K562 (cell line): Measurements from ENCODE around the gene CAPZB. TPM values are rescaled to one million over a fixed set of nuclear protein-coding genes. Genes with fewer than 3 reads are reported as not detected.

Experiments
- ATAC-seq: fragments of 200-7000 bp; cut with Tn5 transposase; 3 replicates; pipeline ENCODE4 v1.9.1; 2020; ENCODE audit warnings: moderate library complexity
- BruUV-seq: library from RNA; stranded (reverse); fragments of 400-500 nt; replicated peaks from 2 replicates; lab custom pipeline; 2021; lab: Mats Ljungman, UMichigan
- CTCF ChIA-PET: fragments of 300-600 bp; formaldehyde crosslinking; extraction: SDS; loops from one replicate; lab custom pipeline; 2021; ENCODE audit warnings: low intra/inter-chr PET ratio; lab: Yijun Ruan, JAX
- POLR2A ChIA-PET: fragments of 300-600, 350-650 bp; sonication (Branson Sonifier 250); formaldehyde crosslinking; extraction: SDS; loops from one replicate; lab custom pipeline; 2021; ENCODE audit warnings: antibody characterized with exemption, inconsistent platforms; lab: Yijun Ruan, JAX
- DNase-seq, 4 experiments: peaks; one replicate each; pipeline versions ENCODE4 v3.0.0 to v3.0.0-alpha.2; 2011 to 2018; ENCODE audit warnings: low spot score in 3 of 4, mixed read lengths in 3 of 4; ENCODE audit errors: extremely low read depth in 1 of 4
- FAIRE-seq: peaks from 2 replicates; lab custom pipeline; 2011; peaks lifted over from hg19 to GRCh38; lab: Jason Lieb, UNC
- H2AFZ ChIP-seq: 2 replicates; pipeline ENCODE4 v1.6.0; 2011; ENCODE audit warnings: low read depth, low read length, control low read depth, inconsistent platforms
- H3K27ac ChIP-seq: fragments of 200-600 bp; 3 replicates; pipeline ENCODE4 v1.8.0; 2011; ENCODE audit warnings: low read depth, mild to moderate bottlenecking, control low read depth, inconsistent platforms, low read length, moderate library complexity, mixed read lengths; ENCODE audit errors: extremely low read depth
- H3K27me3 ChIP-seq, 2 experiments: fragments of 300-600 bp in 1 of 2; 2 replicates in 1 of 2; 3 replicates in 1 of 2; pipeline versions ENCODE4 v1.6.0 to v1.8.0; 2011; ENCODE audit warnings: inconsistent platforms in 2 of 2, low read length in 2 of 2, mild to moderate bottlenecking in 1 of 2, mixed read lengths in 1 of 2, moderate library complexity in 1 of 2; ENCODE audit not compliant: control insufficient read depth in 2 of 2, insufficient read depth in 2 of 2
- H3K36me3 ChIP-seq: fragments of 300-600 bp; 3 replicates; pipeline ENCODE4 v1.8.0; 2011; ENCODE audit warnings: mild to moderate bottlenecking, low read length, inconsistent platforms; ENCODE audit not compliant: control insufficient read depth, insufficient read depth
- H3K4me1 ChIP-seq, 2 experiments: fragments of 200-600 bp in 1 of 2; replicated peaks in 1 of 2; 2 replicates in 1 of 2; 3 replicates in 1 of 2; pipeline versions ENCODE4 v1.5.1 to v1.8.0; 2011; ENCODE audit warnings: inconsistent platforms in 2 of 2, low read length in 2 of 2, mild to moderate bottlenecking in 1 of 2, mixed read lengths in 1 of 2, moderate library complexity in 1 of 2; ENCODE audit not compliant: control insufficient read depth in 2 of 2, insufficient read depth in 2 of 2
- H3K4me2 ChIP-seq: 2 replicates; pipeline ENCODE4 v1.6.1; 2011; ENCODE audit warnings: low read length, control low read depth, inconsistent platforms, mixed read lengths; ENCODE audit not compliant: insufficient read depth
- H3K4me3 ChIP-seq: fragments of 200-600 bp; sonication (generic), shearing (Covaris generic); 2 replicates; pipeline ENCODE4 v1.5.1; 2016; ENCODE audit warnings: control low read depth, inconsistent platforms
- H3K79me2 ChIP-seq: fragments of 200-600 bp; 3 replicates; pipeline ENCODE4 v1.8.0; 2011; ENCODE audit warnings: low read length, inconsistent platforms; ENCODE audit not compliant: control insufficient read depth, insufficient read depth
- H3K9ac ChIP-seq, 2 experiments: 2 replicates each; pipeline versions ENCODE4 v1.6.0 to v1.6.1; 2011; ENCODE audit warnings: low read depth in 2 of 2, low read length in 2 of 2, control low read depth in 1 of 2, inconsistent platforms in 1 of 2, mild to moderate bottlenecking in 1 of 2, mixed read lengths in 1 of 2; ENCODE audit not compliant: insufficient read depth in 1 of 2
- H3K9me1 ChIP-seq: one replicate; pipeline ENCODE4 v1.6.0; 2011; ENCODE audit warnings: inconsistent platforms, mild to moderate bottlenecking, low read length, moderate library complexity; ENCODE audit not compliant: control insufficient read depth, insufficient read depth
- H3K9me3 ChIP-seq: replicated peaks from 2 replicates; pipeline ENCODE4 v1.5.1; 2011; ENCODE audit warnings: low read depth, low read length, inconsistent platforms; ENCODE audit not compliant: control insufficient read depth, insufficient read depth
- H4K20me1 ChIP-seq: replicated peaks from 2 replicates; pipeline ENCODE4 v1.6.1; 2011; ENCODE audit warnings: low read length, inconsistent platforms, mixed read lengths; ENCODE audit not compliant: control insufficient read depth, insufficient read depth
- ZNF57 ChIP-seq: fragments of 450-650 bp; formaldehyde crosslinking; IDR thresholded peaks from 2 replicates; pipeline ENCODE4 v1.4.0; 2020; ENCODE audit warnings: mild to moderate bottlenecking, moderate library complexity
- WGBS: fragments of 100-300 bp; shearing (Covaris generic); methylation state at CpG from one replicate; pipeline ENCODE4 v1.1.6; 2016; ENCODE audit warnings: low coverage, mixed read lengths; ENCODE audit not compliant: insufficient coverage; ENCODE audit errors: missing lambda C conversion rate; 5-methylcytosine and 5-hydroxymethylcytosine counted together
- in situ Hi-C: fragments of 300-500 bp; cut with MboI; formaldehyde crosslinking; loops from 4 replicates; pipeline ENCODE4 v1.15.0; 2018; ENCODE audit warnings: inconsistent platforms, mixed read lengths
- intact Hi-C: fragments of 100-400 bp; cut with micrococcal nuclease; formaldehyde crosslinking; loops from 2 replicates; pipeline ENCODE4 v1.14.2; 2022
- polyA plus RNA-seq, 8 experiments: library from polyadenylated mRNA; depleted of rRNA in 4 of 8; stranded (reverse) in 5 of 8; unstranded in 3 of 8; fragments of >200 nt; fragmentation: Nextera tagmentation in 2 of 8; fragmentation: Illumina TruSeq in 1 of 8; extraction: Ambion mirVana in 2 of 8; extraction: Trizol in 1 of 8; gene quantifications; 2 replicates each; pipeline versions ENCODE4 v1.2.1 to v1.2.3, GENCODE V29; 2011 to 2014; ENCODE audit warnings: inconsistent platforms in 1 of 8, missing spikeins in 1 of 8
- total RNA-seq, 7 experiments: library from RNA; depleted of rRNA in 6 of 7; stranded (reverse); fragments of >200 nt in 6 of 7; fragmentation: Illumina TruSeq in 2 of 7; extraction: Trizol in 2 of 7; gene quantifications; 2 replicates each; pipeline versions ENCODE4 v1.2.1 to v1.2.3, GENCODE V29; 2011 to 2021; ENCODE audit warnings: low replicate concordance in 1 of 7
- TF ChIP-seq, protein P1 (sequence below): fragments of 450-650 bp; IDR thresholded peaks from 2 replicates; pipeline ENCODE4 v1.6.1; 2016; ENCODE audit warnings: mild to moderate bottlenecking, moderate library complexity

CAPZB gene
- total and polyA plus RNA-seq, 9 of the 15 experiments (the other 6 are each of a cell fraction or from before 2014, with no cell fraction given), result 57.6 to 297 (median 125) TPM

- peak overlapping the region; percentile 36 for H3K4me2 ChIP-seq
- peak overlapping the region in 1 of 2 experiments; percentile 6; a peak in 1 of 4 replicates for H3K9ac ChIP-seq
- in situ Hi-C loops, result no loop called here
- no peaks in the 10 kb centered on the region for H3K9me3 ChIP-seq
- no peak overlapping the region; the same call in 2 of the 3 replicates for H3K27ac ChIP-seq
- H3K4me3 ChIP-seq, result no peak overlapping the region
- no peak overlapping the region for H2AFZ ChIP-seq
- no peaks in the 10 kb centered on the region for H3K27me3 ChIP-seq
- BruUV-seq, result no TSS peak
- POLR2A ChIA-PET, result interaction anchor here (1.0 to 1.4 kb wide), 2 partner anchors 10 to 11 kb away, joined by 3 to 6 read pairs; no protein-coding TSS in a partner anchor
- 60% methylated on average over 6 of the region's 6 CpGs for WGBS
- H3K9me1 ChIP-seq, result peaks cover 6% of the 10 kb centered on the region
- H4K20me1 ChIP-seq, result peaks cover 37% of the 10 kb centered on the region; the same call in 1 of the 2 replicates
- H3K36me3 ChIP-seq, result peaks cover 7% of the 10 kb centered on the region; the same call in 2 of the 3 replicates
- FAIRE-seq (no peak), ATAC-seq (no peak), DNase-seq (no peak)
- peaks cover 90% of the 10 kb centered on the region for H3K79me2 ChIP-seq
- intact Hi-C loops, result no loop called here
- peaks cover 15 to 34% of the 10 kb centered on the region in 2 experiments; a peak in 4 of 5 replicates for H3K4me1 ChIP-seq
- no peak for TF ChIP-seq ZNF57
- CTCF ChIA-PET, result interaction anchor here (0.5 kb wide), 1 partner anchor 861 kb away, joined by 4 read pairs; no protein-coding TSS in a partner anchor
Measured at GRCh38 chr1:19458815-19459417, 26.4 kb downstream of the CAPZB start.

DNA sequence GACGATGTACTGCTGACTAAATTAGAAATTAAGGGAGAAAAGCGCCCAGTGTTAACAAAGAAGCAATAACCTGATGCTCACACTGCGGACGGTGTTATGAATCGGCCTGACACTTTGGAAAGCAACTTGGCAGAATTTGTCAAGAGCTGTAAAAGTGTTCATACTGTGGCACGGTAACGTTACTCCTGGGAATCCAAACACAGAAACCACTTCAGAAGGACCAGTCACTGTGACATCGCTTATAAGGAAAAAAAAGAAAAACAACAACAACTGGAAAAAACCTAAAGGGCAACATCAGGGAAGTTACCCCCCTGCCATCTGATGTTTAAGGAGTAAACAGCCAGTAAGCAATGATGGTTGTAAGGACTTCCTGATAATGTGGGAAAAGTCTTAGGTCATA, 27.7 kb downstream of the CAPZB start:
- WGBS, result 74% methylated on average over 8 of the region's 8 CpGs
- Histone ChIP-seq H3K4me1 (peaks cover 15 to 29% of the 10 kb centered on the region in 2 experiments; a peak in 4 of 5 replicates), H3K9me3 (no peaks in the 10 kb centered on the region), H3K79me2 (peaks cover 84% of the 10 kb centered on the region), H3K9me1 (peaks cover 6% of the 10 kb centered on the region), H3K27ac (no peak overlapping the region), H4K20me1 (peaks cover 34% of the 10 kb centered on the region; the same call in 1 of the 2 replicates), H2AFZ (no peak overlapping the region), H3K27me3 (no peaks in the 10 kb centered on the region), H3K36me3 (no peaks in the 10 kb centered on the region; the same call in 2 of the 3 replicates), H3K9ac (no peak overlapping the region), H3K4me2 (no peak overlapping the region), H3K4me3 (no peak overlapping the region)
- BruUV-seq, result no TSS peak
- intact Hi-C loops (no loop called here), in situ Hi-C loops (no loop called here)
- no peak for DNase-seq
- ChIA-PET POLR2A (interaction anchor here (1.4 to 4.3 kb wide), 2 partner anchors 9 to 10 kb away, joined by 3 to 22 read pairs; no protein-coding TSS in a partner anchor), CTCF (interaction anchor here (0.7 kb wide), 1 partner anchor 224 kb away, joined by 4 read pairs; no protein-coding TSS in a partner anchor)
- ATAC-seq, result no peak
- FAIRE-seq, result no peak
- TF ChIP-seq, protein P1, sequence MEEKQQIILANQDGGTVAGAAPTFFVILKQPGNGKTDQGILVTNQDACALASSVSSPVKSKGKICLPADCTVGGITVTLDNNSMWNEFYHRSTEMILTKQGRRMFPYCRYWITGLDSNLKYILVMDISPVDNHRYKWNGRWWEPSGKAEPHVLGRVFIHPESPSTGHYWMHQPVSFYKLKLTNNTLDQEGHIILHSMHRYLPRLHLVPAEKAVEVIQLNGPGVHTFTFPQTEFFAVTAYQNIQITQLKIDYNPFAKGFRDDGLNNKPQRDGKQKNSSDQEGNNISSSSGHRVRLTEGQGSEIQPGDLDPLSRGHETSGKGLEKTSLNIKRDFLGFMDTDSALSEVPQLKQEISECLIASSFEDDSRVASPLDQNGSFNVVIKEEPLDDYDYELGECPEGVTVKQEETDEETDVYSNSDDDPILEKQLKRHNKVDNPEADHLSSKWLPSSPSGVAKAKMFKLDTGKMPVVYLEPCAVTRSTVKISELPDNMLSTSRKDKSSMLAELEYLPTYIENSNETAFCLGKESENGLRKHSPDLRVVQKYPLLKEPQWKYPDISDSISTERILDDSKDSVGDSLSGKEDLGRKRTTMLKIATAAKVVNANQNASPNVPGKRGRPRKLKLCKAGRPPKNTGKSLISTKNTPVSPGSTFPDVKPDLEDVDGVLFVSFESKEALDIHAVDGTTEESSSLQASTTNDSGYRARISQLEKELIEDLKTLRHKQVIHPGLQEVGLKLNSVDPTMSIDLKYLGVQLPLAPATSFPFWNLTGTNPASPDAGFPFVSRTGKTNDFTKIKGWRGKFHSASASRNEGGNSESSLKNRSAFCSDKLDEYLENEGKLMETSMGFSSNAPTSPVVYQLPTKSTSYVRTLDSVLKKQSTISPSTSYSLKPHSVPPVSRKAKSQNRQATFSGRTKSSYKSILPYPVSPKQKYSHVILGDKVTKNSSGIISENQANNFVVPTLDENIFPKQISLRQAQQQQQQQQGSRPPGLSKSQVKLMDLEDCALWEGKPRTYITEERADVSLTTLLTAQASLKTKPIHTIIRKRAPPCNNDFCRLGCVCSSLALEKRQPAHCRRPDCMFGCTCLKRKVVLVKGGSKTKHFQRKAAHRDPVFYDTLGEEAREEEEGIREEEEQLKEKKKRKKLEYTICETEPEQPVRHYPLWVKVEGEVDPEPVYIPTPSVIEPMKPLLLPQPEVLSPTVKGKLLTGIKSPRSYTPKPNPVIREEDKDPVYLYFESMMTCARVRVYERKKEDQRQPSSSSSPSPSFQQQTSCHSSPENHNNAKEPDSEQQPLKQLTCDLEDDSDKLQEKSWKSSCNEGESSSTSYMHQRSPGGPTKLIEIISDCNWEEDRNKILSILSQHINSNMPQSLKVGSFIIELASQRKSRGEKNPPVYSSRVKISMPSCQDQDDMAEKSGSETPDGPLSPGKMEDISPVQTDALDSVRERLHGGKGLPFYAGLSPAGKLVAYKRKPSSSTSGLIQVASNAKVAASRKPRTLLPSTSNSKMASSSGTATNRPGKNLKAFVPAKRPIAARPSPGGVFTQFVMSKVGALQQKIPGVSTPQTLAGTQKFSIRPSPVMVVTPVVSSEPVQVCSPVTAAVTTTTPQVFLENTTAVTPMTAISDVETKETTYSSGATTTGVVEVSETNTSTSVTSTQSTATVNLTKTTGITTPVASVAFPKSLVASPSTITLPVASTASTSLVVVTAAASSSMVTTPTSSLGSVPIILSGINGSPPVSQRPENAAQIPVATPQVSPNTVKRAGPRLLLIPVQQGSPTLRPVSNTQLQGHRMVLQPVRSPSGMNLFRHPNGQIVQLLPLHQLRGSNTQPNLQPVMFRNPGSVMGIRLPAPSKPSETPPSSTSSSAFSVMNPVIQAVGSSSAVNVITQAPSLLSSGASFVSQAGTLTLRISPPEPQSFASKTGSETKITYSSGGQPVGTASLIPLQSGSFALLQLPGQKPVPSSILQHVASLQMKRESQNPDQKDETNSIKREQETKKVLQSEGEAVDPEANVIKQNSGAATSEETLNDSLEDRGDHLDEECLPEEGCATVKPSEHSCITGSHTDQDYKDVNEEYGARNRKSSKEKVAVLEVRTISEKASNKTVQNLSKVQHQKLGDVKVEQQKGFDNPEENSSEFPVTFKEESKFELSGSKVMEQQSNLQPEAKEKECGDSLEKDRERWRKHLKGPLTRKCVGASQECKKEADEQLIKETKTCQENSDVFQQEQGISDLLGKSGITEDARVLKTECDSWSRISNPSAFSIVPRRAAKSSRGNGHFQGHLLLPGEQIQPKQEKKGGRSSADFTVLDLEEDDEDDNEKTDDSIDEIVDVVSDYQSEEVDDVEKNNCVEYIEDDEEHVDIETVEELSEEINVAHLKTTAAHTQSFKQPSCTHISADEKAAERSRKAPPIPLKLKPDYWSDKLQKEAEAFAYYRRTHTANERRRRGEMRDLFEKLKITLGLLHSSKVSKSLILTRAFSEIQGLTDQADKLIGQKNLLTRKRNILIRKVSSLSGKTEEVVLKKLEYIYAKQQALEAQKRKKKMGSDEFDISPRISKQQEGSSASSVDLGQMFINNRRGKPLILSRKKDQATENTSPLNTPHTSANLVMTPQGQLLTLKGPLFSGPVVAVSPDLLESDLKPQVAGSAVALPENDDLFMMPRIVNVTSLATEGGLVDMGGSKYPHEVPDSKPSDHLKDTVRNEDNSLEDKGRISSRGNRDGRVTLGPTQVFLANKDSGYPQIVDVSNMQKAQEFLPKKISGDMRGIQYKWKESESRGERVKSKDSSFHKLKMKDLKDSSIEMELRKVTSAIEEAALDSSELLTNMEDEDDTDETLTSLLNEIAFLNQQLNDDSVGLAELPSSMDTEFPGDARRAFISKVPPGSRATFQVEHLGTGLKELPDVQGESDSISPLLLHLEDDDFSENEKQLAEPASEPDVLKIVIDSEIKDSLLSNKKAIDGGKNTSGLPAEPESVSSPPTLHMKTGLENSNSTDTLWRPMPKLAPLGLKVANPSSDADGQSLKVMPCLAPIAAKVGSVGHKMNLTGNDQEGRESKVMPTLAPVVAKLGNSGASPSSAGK, result no peak
